Trophoblast cell (in vitro differentiated cells and primary cell): ENCODE results near the gene CYP26B1.

Experiments
- DNase-seq, 2 donors: peaks; one replicate each; pipeline ENCODE4 v3.0.0-alpha.2; 2016
- H2AFZ ChIP-seq: 2 replicates; pipeline ENCODE4 v1.6.1; 2013; ENCODE audit warnings: low read length, moderate library complexity, mild to moderate bottlenecking; ENCODE audit not compliant: insufficient read depth, poor library complexity
- H2AK5ac ChIP-seq: 2 replicates; pipeline ENCODE4 v1.6.1; 2013; ENCODE audit warnings: mild to moderate bottlenecking, low read length
- H2BK120ac ChIP-seq: 2 replicates; pipeline ENCODE4 v1.6.1; 2013; ENCODE audit warnings: low read length, mild to moderate bottlenecking, moderate library complexity; ENCODE audit not compliant: insufficient read depth, poor library complexity
- H2BK12ac ChIP-seq: 2 replicates; pipeline ENCODE4 v1.6.1; 2013; ENCODE audit warnings: mild to moderate bottlenecking, low read length, moderate library complexity
- H2BK5ac ChIP-seq: 2 replicates; pipeline ENCODE4 v1.6.1; 2013; ENCODE audit warnings: low read length, low read depth, moderate library complexity, mild to moderate bottlenecking; ENCODE audit not compliant: poor library complexity
- H3K14ac ChIP-seq: 2 replicates; pipeline ENCODE4 v1.6.1; 2013; ENCODE audit warnings: mild to moderate bottlenecking, low read length
- H3K18ac ChIP-seq: 2 replicates; pipeline ENCODE4 v1.6.1; 2013; ENCODE audit warnings: mild to moderate bottlenecking, low read length
- H3K23ac ChIP-seq: 2 replicates; pipeline ENCODE4 v1.6.1; 2013; ENCODE audit warnings: low read length
- H3K27ac ChIP-seq: 2 replicates; pipeline ENCODE4 v1.5.1; 2013; ENCODE audit warnings: low read depth, mild to moderate bottlenecking, inconsistent platforms, low read length, moderate library complexity
- H3K27me3 ChIP-seq: 2 replicates; pipeline ENCODE4 v1.6.1; 2013; ENCODE audit warnings: inconsistent platforms, mild to moderate bottlenecking, low read length, moderate library complexity; ENCODE audit not compliant: insufficient read depth
- H3K36me3 ChIP-seq, 2 experiments: 1 replicate in 1 of 2; 2 replicates in 1 of 2; pipeline ENCODE4 v1.6.1; 2013; ENCODE audit warnings: low read length in 2 of 2, mild to moderate bottlenecking in 2 of 2, moderate library complexity in 1 of 2; ENCODE audit not compliant: insufficient read depth in 2 of 2, control insufficient read depth in 1 of 2
- H3K4ac ChIP-seq: 2 replicates; pipeline ENCODE4 v1.6.1; 2013; ENCODE audit warnings: low read depth, mild to moderate bottlenecking, low read length, moderate library complexity
- H3K4me1 ChIP-seq, 2 experiments: 1 replicate in 1 of 2; 2 replicates in 1 of 2; pipeline ENCODE4 v1.6.1; 2013; ENCODE audit warnings: low read length in 2 of 2, mild to moderate bottlenecking in 2 of 2, moderate library complexity in 1 of 2; ENCODE audit not compliant: insufficient read depth in 2 of 2, control insufficient read depth in 1 of 2
- H3K4me2 ChIP-seq: 2 replicates; pipeline ENCODE4 v1.6.1; 2013; ENCODE audit warnings: inconsistent platforms, mild to moderate bottlenecking, low read length, moderate library complexity
- H3K4me3 ChIP-seq: 2 replicates; pipeline ENCODE4 v1.5.1; 2013; ENCODE audit warnings: mild to moderate bottlenecking, low read depth, low read length, inconsistent platforms
- H3K79me1 ChIP-seq: one replicate; pipeline ENCODE4 v1.6.1; 2013; ENCODE audit warnings: low read length
- H3K79me2 ChIP-seq: 2 replicates; pipeline ENCODE4 v1.6.1; 2013; ENCODE audit warnings: low read length, mild to moderate bottlenecking; ENCODE audit not compliant: control insufficient read depth, insufficient read depth, poor library complexity
- H3K9ac ChIP-seq: 2 replicates; pipeline ENCODE4 v1.6.1; 2013; ENCODE audit warnings: mild to moderate bottlenecking, low read length
- H3K9me3 ChIP-seq: 2 replicates; pipeline ENCODE4 v1.6.1; 2013; ENCODE audit warnings: low read depth, mild to moderate bottlenecking, control low read depth, inconsistent platforms, low read length; ENCODE audit not compliant: insufficient read depth
- H4K12ac ChIP-seq: 2 replicates; pipeline ENCODE4 v1.6.1; 2013; ENCODE audit warnings: low read depth, mild to moderate bottlenecking, low read length, moderate library complexity
- H4K8ac ChIP-seq: 2 replicates; pipeline ENCODE4 v1.6.1; 2013; ENCODE audit warnings: low read depth, mild to moderate bottlenecking, low read length, moderate library complexity
- H4K91ac ChIP-seq: one replicate; pipeline ENCODE4 v1.6.1; 2013; ENCODE audit warnings: low read depth, mild to moderate bottlenecking, low read length, moderate library complexity
- WGBS: extraction: QIAGEN DNeasy Blood & Tissue Kit; methylation state at CpG from one replicate; pipeline ENCODE4 v1.1.7; 2013; ENCODE audit warnings: missing lambda C conversion rate; ENCODE audit not compliant: insufficient read length, insufficient coverage; ENCODE audit errors: extremely low coverage; 5-methylcytosine and 5-hydroxymethylcytosine counted together

CYP26B1 gene

DNA sequence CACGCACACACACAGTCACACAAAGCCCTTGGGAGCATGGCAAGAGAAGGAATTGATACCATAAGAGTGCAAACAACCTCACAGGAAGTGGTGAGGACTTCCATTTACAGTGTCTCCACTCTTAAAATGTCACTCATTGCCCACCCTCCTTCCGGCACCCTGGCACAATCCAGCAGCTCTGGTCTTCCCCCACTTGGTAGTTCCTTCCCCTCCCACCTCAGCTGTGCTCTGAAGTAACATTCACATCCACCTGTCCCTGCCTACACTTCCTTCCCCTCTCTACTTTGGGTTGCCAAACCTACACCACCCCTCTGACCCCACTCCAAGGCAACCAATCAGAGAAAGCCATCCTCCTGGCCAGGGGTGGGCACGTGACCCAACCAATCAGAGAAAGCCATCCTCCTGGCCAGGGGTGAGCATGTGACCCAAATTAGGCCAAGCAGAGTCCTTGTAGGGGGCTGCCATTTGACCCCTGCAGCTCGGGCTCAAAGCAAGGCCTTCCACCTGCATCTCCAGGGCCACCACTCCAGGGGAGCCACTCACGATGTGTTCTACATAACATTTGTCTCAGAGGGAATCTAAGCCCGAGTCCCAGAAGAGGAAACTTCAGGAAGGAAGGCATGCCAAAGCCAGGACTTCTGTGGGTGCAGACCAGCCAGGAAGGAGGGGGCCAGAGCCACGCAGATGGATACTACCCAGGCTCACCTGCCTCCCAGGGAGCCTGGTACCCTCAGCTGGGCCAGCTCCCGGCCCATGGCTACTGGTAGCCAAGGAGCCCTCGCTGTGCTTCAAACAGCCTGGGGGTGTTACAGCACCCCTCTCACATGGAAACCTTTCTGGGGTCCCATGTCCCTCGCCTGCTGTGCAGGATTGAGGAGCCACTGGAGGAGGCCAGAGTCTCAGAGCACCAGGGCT, 21.2 kb downstream of the CYP26B1 start:
- H4K12ac ChIP-seq = no peak overlapping the region

DNA sequence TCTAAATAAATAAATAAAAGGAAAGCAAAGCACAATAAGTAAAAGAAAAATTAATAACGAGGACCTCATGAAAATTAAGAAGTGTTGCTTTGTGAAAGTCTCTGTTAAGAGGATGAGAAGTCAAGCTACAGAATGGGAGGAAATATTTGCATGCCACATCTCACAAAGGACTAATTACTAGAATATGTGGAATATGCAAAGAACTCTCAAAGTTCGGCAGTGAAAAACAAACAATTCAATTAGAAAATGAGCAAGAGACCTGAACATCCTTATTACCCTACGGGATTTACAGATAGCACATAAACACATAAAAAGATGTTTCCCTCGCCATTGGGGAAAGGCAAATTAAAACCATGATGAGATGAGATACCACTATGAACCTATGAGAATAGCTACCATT, 23.3 kb downstream of the CYP26B1 start:
- H4K12ac ChIP-seq = no peak overlapping the region
- no peak overlapping the region for H2AFZ ChIP-seq
- H4K8ac ChIP-seq = no peak overlapping the region
- H3K23ac ChIP-seq = no peak overlapping the region
- H2BK120ac ChIP-seq = no peak overlapping the region
- no peak overlapping the region for H3K9ac ChIP-seq
- H2BK5ac ChIP-seq = no peak overlapping the region
- no peak overlapping the region for H3K14ac ChIP-seq
- peak in 1 of 2 donors; percentile 51 for DNase-seq
- no peaks in the 10 kb centered on the region for H3K4me1 ChIP-seq
- no peak overlapping the region for H4K91ac ChIP-seq
- H3K79me1 ChIP-seq = no peaks in the 10 kb centered on the region
- no peak overlapping the region for H2BK12ac ChIP-seq
- H3K4me2 ChIP-seq = no peak overlapping the region
- peaks cover 1% of the 10 kb centered on the region for H3K9me3 ChIP-seq
- no peaks in the 10 kb centered on the region for H3K79me2 ChIP-seq
- H3K18ac ChIP-seq = no peak overlapping the region
- no peak overlapping the region for H2AK5ac ChIP-seq
- H3K4ac ChIP-seq = no peak overlapping the region
- H3K4me3 ChIP-seq = no peak overlapping the region
- H3K36me3 ChIP-seq = no peaks in the 10 kb centered on the region
- H3K27ac ChIP-seq = no peak overlapping the region
- no peaks in the 10 kb centered on the region for H3K27me3 ChIP-seq
- no CpG with 5 or more reads among the region's 4 CpGs for WGBS

More for the DNA sequence above, 21.2 kb downstream of the CYP26B1 start:
- Histone ChIP-seq H3K36me3 (no peaks in the 10 kb centered on the region), H3K14ac (no peak overlapping the region), H2BK120ac (no peak overlapping the region), H3K79me2 (no peaks in the 10 kb centered on the region), H3K4me3 (no peak overlapping the region), H3K4me1 (no peaks in the 10 kb centered on the region), H3K27me3 (no peaks in the 10 kb centered on the region), H4K91ac (no peak overlapping the region), H2AFZ (no peak overlapping the region), H2AK5ac (no peak overlapping the region), H3K9ac (no peak overlapping the region), H3K23ac (no peak overlapping the region), H3K18ac (no peak overlapping the region), H2BK5ac (no peak overlapping the region), H4K8ac (no peak overlapping the region), H3K4me2 (no peak overlapping the region), H2BK12ac (no peak overlapping the region), H3K4ac (no peak overlapping the region), H3K27ac (no peak overlapping the region), H3K79me1 (no peaks in the 10 kb centered on the region), H3K9me3 (peaks cover 1% of the 10 kb centered on the region)
- DNase-seq = no peak
- no CpG with 5 or more reads among the region's 10 CpGs for WGBS

DNA sequence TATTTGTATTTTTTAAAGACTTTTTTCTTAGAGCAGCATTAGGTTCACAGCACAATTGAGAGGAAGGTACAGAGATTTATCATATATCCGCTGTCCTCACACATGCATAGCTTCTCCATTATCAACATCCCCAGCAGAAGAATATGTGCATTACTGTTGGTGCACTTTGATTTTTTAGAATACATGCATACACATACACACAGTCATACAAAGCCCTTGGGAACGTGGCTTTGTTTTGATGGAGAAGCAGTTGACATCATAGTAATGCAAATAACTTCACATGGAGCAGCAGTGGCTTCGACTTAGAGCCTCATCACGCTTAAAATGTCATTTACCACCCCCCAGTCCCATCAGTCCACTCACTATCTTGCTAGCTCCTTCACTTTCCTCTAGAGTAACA, 26.5 kb downstream of the CYP26B1 start:
- H4K12ac ChIP-seq = no peak overlapping the region
- no peak overlapping the region for H3K4ac ChIP-seq
- no peaks in the 10 kb centered on the region for H3K79me2 ChIP-seq
- DNase-seq = no peak
- H4K91ac ChIP-seq = no peak overlapping the region
- H2BK120ac ChIP-seq = no peak overlapping the region
- H2BK12ac ChIP-seq = no peak overlapping the region
- no peak overlapping the region for H3K4me2 ChIP-seq
- no peak overlapping the region for H2BK5ac ChIP-seq
- H3K14ac ChIP-seq = no peak overlapping the region
- peaks cover 3 to 6% of the 10 kb centered on the region in 2 experiments for H3K4me1 ChIP-seq
- H4K8ac ChIP-seq = no peak overlapping the region
- H3K27ac ChIP-seq = no peak overlapping the region
- H3K27me3 ChIP-seq = no peaks in the 10 kb centered on the region
- H3K79me1 ChIP-seq = peaks cover 3% of the 10 kb centered on the region
- H2AK5ac ChIP-seq = no peak overlapping the region
- no peak overlapping the region for H3K9ac ChIP-seq
- no peak overlapping the region for H2AFZ ChIP-seq
- WGBS = no CpG with 5 or more reads among the region's 4 CpGs
- H3K18ac ChIP-seq = no peak overlapping the region
- H3K4me3 ChIP-seq = no peak overlapping the region
- peaks cover 1% of the 10 kb centered on the region for H3K9me3 ChIP-seq
- H3K36me3 ChIP-seq = no peaks in the 10 kb centered on the region
- H3K23ac ChIP-seq = no peak overlapping the region

DNA sequence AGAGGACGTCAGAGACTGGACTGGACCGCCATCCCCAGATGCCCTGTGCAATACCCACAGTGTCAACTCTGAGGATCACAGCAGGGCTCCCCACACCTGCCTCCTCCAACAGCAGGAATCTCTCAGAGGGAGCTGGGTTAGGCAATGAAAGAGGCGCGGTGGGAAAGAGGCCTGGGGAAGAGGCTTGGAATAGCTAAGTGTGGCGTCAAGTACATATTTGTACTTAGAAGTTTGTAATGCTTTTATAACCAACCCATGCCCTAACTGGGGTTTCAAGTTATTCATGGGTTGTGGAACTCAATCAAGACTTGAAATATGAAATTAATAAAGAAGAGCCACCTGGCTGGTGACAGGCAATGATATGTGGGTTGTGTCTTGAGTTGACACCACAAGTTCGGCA, 28.7 kb downstream of the CYP26B1 start:
- Histone ChIP-seq H3K36me3 (no peaks in the 10 kb centered on the region), H3K4me1 (peaks cover 20 to 22% of the 10 kb centered on the region in 2 experiments), H4K91ac (no peak overlapping the region), H3K9me3 (no peaks in the 10 kb centered on the region), H3K27ac (no peak overlapping the region), H2BK12ac (no peak overlapping the region), H3K9ac (no peak overlapping the region), H2BK5ac (no peak overlapping the region), H3K14ac (no peak overlapping the region), H3K4me2 (no peak overlapping the region), H2BK120ac (no peak overlapping the region), H3K79me1 (peaks cover 11% of the 10 kb centered on the region), H3K23ac (no peak overlapping the region), H2AK5ac (no peak overlapping the region), H4K12ac (no peak overlapping the region), H3K27me3 (no peaks in the 10 kb centered on the region), H3K79me2 (no peaks in the 10 kb centered on the region), H3K18ac (no peak overlapping the region), H4K8ac (no peak overlapping the region), H2AFZ (no peak overlapping the region), H3K4me3 (no peak overlapping the region), H3K4ac (no peak overlapping the region)
- peak; percentile 30 to 77 for DNase-seq
- no CpG with 5 or more reads among the region's 6 CpGs for WGBS
